ENCODE measurements around the gene FOXR1. TPM values are rescaled to one million over a fixed set of nuclear protein-coding genes. Genes with fewer than 3 reads are reported as not detected.

The FOXR1 gene
- total and polyA plus RNA-seq, 2 donors (not counting 3 experiments of a cell fraction or from before 2014, with no cell fraction given) = not detected

- dilution Hi-C loops (cut with MboI; ENCODE audit: extremely low pct_ligation_motif_present, low sequenced_read_pairs) = no loop called here
- no peak for FAIRE-seq
- Histone ChIP-seq H3K4me3 (replicated peaks in 1 of 3; ENCODE audit: insufficient read depth in 1 of 3, low read depth in 1 of 3, low read length in 3 of 3) (no peak overlapping the region), H4K20me1 (replicated peaks; ENCODE audit: control insufficient read depth, extremely low read depth, insufficient read depth, low read length) (no peaks in the 10 kb centered on the region), H3K27me3 (ENCODE audit: control insufficient read depth in 2 of 2, insufficient read depth in 2 of 2, low read length in 2 of 2) (peaks cover 7 to 9% of the 10 kb centered on the region in 2 experiments), H3K4me1 (ENCODE audit: control insufficient read depth, extremely low read depth, insufficient read depth, low read length) (no peaks in the 10 kb centered on the region), H3K9ac (replicated peaks; ENCODE audit: extremely low read depth, insufficient read depth, low read length) (no peak overlapping the region), H3K36me3 (ENCODE audit: control insufficient read depth in 2 of 2, extremely low read depth in 1 of 2, insufficient read depth in 2 of 2, low read length in 2 of 2) (no peaks in the 10 kb centered on the region), H3K9me3 (replicated peaks; ENCODE audit: control insufficient read depth, insufficient read depth, low read length) (no peaks in the 10 kb centered on the region), H3K27ac (ENCODE audit: insufficient read depth, low read depth, low read length) (no peak overlapping the region), H3K9me1 (replicated peaks; ENCODE audit: control insufficient read depth, extremely low read depth, insufficient read depth, low read length) (no peaks in the 10 kb centered on the region), H3K4me2 (ENCODE audit: insufficient read depth, low read length) (no peak overlapping the region), H2AFZ (ENCODE audit: low read depth, low read length) (no peak overlapping the region), H3K79me2 (ENCODE audit: control insufficient read depth, insufficient read depth, low read length) (no peaks in the 10 kb centered on the region)
- TF ChIP-seq GATA2 (IDR thresholded peaks at IDR 0.05; ENCODE audit: insufficient read depth, insufficient read length, low read depth, low read length) (no peak), JUN (IDR thresholded peaks at IDR 0.05; ENCODE audit: borderline replicate concordance, insufficient read depth, insufficient read length, low read depth) (no peak), EZH2 (IDR thresholded peaks at IDR 0.05; ENCODE audit: borderline replicate concordance, low read depth, low read length, severe bottlenecking) (no peak), POLR2A (IDR thresholded peaks at IDR 0.05; ENCODE audit: low read depth, low read length) (no peak), MAX (IDR thresholded peaks at IDR 0.05; ENCODE audit: insufficient read depth, insufficient read length) (no peak), MYC (IDR thresholded peaks at IDR 0.05; ENCODE audit: low read depth, low read length) (no peak), FOS (IDR thresholded peaks at IDR 0.05; ENCODE audit: borderline replicate concordance, insufficient read depth, low read length) (no peak), POLR2AphosphoS5 (IDR thresholded peaks at IDR 0.05; ENCODE audit: insufficient read depth, low read depth, low read length) (no peak)
- TF ChIP-seq, protein P1, sequence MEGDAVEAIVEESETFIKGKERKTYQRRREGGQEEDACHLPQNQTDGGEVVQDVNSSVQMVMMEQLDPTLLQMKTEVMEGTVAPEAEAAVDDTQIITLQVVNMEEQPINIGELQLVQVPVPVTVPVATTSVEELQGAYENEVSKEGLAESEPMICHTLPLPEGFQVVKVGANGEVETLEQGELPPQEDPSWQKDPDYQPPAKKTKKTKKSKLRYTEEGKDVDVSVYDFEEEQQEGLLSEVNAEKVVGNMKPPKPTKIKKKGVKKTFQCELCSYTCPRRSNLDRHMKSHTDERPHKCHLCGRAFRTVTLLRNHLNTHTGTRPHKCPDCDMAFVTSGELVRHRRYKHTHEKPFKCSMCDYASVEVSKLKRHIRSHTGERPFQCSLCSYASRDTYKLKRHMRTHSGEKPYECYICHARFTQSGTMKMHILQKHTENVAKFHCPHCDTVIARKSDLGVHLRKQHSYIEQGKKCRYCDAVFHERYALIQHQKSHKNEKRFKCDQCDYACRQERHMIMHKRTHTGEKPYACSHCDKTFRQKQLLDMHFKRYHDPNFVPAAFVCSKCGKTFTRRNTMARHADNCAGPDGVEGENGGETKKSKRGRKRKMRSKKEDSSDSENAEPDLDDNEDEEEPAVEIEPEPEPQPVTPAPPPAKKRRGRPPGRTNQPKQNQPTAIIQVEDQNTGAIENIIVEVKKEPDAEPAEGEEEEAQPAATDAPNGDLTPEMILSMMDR (IDR thresholded peaks at IDR 0.05; ENCODE audit: extremely low read depth in 1 of 2, insufficient read depth in 1 of 2, low read depth in 1 of 2, low read length in 2 of 2) = no peak
- CTCF ChIA-PET = interaction anchor here (1.6 kb wide), 1 partner anchor 9 kb away, joined by 6 read pairs; the partner anchor contains the start of gene UPK2
- BruUV-seq (replicated peaks) = no TSS peak
- intact Hi-C loops (cut with micrococcal nuclease) = no loop called here
- no peak for DNase-seq (ENCODE audit: low read depth, low spot score)
- POLR2A ChIA-PET = no interaction called here
Measured at GRCh38 chr11:118947091-118947490, 24.5 kb upstream of the FOXR1 start.

Data from endothelial cell of umbilical vein (primary cell).